RPMI8226 (cell line): ENCODE data around the gene EPG5.

Experiments
- DNase-seq: peaks from one replicate; pipeline ENCODE4 v3.0.0-alpha.2; 2015

The EPG5 gene

DNA sequence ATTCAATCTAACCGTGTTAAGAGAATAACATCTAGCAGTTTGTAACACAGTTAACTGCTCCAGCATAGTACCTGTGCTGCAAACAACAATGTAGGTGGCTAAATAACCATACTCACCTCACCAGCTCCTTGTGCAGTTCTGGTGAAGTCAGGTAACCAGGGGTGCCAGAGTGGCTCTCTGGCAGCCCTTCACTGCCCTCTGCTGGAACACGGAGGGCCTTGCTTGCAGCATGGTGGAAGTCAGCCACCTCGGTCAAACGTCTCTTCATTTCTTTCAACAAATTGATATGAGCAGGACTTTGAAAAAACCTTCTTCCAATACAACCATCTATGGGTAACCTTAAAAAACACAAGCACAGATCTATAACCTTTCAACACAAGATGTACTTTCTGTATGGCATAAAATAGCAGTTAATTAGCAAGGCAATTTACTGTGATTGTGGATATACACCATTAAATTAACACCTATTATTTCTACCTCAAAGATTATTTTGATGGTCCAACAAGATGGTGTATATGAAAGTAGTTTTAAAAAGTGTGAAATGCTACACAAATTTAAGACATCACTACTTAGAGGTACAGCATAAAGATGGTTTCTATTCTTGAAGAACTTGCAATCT, 56.6 kb downstream of the EPG5 start:
- peak; percentile 59 for DNase-seq

DNA sequence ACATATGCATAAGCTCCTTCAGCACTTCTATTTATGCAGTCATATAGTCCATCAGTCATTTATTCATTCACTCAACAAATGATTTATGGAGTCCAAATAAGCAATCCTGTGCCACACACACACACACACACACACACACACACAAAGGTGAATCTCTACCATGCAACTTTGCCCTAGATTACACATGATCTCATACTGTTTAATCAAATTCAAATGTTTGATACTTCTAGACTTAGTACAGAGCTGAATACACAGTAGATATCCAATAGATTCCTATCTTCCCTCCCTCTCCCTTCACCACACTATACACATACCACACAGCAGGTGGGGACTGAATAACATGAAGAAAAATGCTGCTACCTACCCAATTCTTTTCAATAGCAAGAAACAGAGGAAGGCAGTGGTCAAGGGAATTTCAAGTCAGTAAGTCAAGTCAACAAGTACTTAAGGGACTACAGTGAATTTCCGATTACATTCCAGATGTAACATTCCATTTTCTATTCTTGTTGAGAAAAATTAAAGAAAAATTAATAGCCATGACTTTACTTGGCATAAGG, 65.4 kb downstream of the EPG5 start:
- DNase-seq = no peak

DNA sequence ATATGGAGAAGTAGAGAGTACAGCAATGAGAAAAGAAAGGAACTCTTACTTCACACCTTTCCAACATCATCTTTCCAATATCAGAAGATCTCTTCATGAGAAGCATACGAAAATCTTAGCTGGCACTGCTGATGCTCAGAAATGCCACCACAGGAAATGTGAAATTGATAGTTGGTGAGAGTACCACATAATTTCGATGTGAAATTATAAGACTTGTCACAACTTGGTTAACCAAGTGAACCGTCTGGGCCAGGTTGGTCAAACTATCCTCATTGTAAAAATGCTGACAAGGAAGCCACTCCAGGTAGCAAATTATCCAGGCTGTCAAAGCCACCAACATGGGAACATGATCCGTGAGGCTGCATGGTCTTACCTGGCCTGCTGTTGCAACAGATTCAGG, 66.5 kb downstream of the EPG5 start:
- DNase-seq = no peak

DNA sequence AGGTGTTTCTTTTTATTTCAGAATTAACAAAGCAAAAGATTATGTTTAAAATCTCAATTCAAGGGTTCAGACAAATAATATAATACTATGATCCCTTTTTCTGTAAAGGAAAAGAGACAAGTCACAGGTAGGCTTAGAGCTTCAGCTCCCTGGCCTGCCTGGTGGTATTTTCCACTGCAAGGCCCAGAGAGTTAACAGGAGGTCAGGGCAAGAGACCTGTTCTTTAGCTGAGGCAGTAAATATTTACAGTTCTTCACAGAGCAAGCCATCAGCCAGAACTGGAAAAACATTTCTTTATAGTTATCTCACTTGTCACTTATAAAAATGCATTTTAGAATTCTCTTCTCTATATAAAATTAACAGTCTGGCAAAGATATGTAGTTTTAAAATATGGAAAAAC, 70.1 kb downstream of the EPG5 start:
- no peak for DNase-seq

DNA sequence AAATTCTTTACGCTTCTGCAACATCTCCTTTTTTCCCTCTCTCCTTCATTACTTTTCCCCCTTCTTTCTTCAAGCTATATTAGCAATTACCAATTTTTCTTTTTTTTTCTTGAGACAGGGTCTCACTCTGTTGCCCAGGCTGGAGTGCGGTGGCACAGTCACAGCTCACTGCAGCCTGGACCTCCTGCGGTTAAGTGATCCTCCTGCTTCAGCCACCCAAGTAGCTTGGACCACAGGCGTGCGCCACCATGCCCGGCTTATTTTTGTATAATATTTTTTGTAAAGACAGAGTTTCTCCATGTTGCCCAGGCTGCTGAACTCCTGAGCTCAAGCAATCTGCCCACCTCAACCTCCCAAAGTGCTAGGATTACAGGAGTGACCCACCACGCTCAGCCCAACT, 70.7 kb downstream of the EPG5 start:
- DNase-seq = no peak

DNA sequence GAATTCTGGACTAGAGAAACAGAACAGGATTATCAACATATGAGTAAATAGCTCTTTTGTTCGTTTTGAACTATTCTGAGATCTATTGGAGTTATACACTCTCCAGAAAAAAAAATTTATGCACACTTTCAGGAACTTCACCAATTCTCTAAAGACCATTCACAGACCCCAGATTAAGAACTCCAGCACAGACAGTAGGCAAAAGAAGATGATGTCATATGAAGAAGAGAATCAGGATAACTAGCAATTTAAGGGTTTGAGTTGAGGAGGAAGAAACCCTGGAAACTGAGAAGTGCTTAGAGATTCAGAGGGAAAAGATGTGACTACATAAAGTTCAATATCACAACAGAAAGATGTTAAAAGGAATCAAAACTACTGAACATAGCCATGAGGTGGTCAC, 71.8 kb downstream of the EPG5 start:
- DNase-seq = no peak

DNA sequence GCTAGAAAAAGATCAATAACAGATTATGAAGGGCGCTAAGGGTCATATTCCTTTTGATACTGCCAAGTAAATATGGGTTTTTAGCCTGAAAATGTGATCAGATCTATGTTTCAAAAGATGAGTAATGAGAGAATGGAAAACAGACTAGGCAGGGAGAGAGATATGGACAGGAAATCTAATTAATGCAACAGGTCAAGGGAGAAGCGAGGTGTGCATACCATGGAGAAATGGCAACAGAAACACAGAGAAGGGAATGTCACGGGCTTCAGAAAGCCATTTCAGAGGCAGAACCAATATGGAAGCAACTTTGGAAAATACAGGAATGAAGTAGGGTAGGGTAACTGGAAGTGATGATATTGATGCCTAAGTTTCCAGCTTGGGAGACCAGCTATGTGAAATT, 72.3 kb downstream of the EPG5 start:
- no peak for DNase-seq

DNA sequence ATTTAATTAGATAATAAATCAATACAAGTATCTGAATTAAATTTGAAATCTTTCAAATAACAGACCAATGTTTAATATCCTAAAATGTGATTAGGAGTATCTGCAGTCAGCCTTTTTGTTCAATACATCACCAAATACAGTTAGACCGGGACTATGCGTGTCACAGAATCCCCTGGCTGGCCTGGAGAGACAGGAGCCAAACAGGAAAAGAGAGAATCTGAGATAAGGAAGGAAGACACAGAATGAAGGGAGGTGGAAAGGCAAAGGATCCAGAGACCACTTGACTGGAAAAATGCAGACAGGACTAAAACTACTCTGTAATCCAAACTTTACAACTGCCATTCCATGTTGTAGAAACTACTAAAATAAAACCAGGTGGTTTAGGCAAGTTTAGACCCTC, 75.3 kb downstream of the EPG5 start:
- DNase-seq = no peak

DNA sequence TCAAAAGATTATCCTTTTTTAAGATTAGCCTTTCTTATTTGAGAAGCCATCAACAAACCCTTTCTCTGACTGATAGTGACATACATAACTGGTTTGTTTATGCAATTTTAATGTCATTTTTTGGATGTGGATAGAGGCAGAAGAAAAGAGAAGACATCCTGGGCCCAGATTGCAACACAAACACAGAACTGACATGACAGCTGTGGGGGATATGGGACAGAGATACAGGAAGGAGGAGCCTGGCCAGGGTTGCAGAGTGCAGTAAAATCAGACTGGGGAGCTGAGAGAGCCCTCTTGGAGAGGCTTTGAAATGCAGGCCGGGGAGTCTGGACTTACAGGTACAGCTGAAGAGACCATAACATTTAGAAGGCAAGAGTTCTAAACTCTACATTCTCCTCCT, 76.5 kb downstream of the EPG5 start:
- no peak for DNase-seq

DNA sequence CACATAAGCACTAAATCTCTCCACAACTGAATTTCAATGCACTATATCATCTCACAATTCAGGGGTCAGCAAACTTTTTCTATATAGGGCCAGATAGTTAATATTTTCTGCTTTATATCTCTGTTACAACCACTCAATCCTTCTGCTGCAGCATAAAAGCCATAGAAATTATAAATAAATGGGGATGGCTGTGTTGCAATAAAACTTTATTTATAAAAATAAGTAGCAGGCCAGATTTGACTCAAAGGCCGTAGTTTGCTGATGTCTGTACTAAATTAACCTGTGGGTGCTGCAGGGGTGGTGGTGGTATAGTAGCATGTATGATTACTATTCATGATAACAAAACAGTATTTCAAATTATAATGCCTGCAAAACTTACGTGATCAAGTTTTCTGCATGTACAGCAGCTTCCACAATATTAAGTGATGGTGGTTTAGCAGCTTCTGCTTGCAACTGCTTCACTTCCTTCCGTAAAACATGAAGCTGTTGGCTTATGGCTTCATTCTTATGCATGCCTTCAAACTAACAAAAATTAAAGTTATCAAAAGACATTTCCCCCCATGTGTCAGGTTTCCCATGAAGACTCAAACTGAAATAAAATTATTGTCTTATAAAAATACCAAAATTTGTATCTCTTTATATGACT, 77.6 kb downstream of the EPG5 start:
- no peak for DNase-seq

DNA sequence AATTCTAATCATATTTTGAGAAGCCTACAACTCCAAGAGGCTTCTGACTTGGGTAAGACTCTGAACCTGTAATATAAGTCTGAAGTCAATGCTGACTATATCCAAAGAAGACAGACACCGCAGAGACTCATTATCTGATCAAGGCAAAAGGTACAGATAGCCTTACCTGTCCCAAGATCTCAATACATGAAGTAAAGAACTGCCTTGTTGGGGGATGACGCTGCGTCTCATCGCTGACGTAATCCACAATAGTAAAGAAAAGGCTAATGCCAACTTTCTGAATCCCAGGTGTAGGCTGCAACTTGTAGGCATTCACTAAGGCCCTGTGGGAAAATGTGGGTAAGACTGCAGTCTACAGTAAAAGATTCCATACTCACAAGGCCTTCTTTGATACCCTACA, 79.5 kb downstream of the EPG5 start:
- DNase-seq = no peak

DNA sequence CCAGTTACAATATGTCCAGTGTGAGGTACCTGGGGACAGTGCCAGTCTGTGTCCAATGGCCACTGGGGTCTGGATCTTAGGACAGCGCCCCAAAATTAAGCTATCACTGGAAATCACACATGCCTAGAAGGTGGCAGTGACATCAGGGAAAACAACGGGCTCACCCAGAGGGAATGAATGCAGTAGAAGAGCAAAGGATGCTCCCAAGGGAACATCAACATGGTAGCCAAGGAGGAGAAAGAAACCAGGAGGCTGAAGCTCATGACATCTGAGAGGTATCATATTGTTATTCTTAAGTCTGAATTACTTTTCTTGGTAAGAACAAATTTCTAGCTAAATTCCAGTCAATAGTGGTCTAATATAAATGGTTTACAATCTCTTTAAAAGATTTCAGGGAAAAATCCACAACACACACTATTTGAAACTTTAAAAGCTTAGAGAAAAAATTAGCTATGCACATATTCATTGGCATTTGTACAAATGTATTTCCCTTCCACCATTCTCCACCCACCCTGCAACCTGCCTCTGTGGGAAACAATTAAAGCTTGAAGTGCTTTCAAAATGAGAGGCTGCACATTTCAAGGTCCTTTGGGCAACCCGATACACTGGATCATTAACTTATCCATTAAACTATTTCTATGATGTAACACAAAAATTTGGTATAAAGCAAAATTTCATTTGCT, 86.1 kb downstream of the EPG5 start:
- no peak for DNase-seq

DNA sequence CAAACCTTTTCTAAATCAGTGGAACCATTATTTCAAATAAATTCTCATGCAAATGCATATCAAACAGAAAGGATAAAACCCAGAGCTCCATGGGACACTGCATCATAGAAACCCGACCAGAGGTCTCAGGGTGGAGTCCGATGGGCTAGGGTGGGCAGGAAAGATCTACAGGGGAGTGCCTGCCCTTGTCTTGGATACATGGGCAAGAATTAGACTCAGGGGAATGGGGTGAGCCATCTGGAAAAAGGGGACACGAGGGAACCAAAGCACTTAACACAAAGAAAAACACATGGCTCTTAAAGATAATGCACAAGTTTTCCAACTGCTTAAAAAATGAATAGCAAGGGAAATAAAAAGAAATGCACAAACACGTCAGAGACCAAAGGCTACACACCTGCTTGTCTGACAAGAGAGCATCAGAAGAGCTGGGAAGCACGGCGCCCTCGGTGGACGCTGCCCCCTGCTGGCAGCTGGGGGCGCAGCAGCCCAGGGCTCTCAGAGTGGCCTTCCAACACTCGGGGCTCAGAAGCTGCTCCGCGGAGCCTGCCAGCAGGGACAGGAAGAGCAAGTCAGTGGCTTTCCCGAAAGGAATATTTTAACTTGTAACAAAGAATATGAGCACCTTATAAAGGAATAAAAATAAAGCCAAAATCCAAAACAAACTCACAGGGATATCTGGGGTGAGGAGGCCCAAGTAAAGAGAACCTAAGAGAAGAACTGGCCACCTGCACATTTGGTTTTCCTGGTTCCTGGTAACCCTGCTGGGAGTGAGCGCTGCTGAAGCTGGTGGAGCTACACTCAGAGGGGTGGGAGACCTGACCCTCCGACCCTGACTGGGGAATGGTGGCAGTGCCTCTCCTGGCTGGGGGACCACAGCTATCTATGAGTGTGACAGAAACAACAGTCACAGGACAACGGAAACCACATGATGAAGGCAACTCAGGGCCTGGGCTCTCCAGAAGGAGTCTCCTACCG, 87.2 kb downstream of the EPG5 start:
- peak; percentile 68 for DNase-seq

DNA sequence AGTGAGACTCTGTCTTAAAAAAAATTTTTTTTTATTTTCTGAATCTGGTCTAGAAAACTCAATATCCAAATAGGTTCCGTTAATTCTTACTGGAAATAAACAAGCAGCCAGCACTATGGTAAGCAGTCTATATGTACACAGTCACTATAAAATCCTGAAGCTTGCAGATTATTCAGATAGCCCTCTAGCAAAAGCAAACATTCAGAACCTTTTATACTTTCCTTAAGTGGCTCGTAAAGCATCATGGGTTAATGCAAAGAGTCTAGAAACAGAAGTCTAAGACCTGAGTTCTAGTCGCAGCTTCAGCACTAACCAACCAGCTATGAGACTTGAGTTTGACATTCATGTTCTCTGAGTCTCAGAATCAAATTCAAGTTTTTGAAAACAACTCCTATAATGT, 89.7 kb downstream of the EPG5 start:
- no peak for DNase-seq

DNA sequence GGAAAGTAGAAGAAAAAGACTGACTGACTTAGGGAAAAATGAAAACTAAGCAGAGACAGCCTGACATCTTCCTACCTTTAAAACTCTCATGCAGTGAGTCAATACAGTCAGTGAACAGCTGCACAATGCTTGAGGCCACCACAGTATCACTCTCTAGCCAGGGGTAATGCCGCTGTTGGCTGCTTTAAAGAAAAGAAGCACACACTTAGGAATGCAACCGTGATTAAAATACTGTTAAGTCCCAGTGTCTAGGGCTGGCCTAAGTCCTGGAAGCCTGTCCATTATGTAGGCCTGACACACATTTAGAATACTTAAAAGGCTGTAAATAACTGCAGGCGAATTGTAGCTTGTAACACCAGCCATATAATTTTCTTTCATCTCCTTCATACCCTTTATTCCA, 91.0 kb downstream of the EPG5 start:
- DNase-seq = no peak

DNA sequence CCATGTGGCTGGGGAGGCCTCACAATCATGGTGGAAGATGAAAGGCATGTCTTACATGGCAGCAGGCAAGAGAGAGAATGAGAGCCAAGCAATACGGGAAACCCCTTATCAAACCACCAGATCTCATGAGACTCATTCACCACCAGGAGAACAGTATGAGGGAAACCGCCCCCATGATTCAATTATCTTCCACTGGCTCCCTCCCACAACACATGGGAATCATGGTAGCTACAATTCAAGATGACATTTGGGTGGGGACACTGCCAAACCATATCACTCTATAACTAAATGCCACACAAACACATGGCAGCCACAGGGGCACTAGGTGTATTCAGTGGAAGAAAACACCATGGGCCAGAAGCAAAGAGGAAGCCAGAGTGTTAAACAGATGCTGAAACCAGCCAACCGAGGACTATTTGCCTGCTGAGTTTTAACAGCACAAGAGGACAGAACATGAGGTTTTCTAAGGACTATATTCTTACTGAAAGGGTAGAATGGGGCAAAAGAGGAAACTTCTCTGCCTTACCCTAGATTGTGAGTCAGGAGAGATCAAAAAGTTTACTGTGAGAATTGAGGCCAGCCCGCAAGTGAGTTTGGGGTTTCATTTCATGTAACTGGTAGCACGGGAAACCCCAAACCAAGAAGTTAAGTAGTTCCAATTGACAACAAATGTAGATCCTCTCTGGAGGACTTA, 92.5 kb downstream of the EPG5 start:
- DNase-seq = no peak

DNA sequence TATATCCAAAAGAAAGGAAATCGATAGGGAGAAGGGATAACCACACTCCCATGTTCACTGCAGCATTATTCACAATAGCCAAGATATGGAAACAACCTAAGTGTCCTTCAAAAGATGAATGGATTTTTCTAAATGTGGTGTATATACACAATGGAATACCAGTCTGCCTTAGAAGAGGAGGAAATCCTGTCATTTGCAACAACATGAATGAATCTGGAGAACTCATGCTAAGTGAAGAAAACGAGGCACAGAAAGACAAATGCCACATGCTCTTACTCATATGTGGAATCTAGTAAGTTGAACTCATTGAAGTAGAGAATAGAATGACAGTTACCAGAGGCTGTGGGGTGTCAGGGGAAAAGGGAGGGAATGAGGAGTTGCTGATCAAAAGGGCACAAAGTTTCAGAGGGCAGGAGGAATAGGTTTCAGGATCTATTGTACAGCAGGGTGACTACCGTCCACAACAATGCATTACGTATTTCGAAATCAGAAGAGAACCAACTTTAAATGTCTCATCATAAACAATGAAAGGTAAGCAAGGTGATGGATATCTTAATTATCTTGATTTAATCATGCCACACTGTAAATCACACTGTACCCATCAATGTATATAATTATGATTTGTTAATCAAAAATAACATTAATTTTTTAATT, 95.6 kb downstream of the EPG5 start:
- no peak for DNase-seq

DNA sequence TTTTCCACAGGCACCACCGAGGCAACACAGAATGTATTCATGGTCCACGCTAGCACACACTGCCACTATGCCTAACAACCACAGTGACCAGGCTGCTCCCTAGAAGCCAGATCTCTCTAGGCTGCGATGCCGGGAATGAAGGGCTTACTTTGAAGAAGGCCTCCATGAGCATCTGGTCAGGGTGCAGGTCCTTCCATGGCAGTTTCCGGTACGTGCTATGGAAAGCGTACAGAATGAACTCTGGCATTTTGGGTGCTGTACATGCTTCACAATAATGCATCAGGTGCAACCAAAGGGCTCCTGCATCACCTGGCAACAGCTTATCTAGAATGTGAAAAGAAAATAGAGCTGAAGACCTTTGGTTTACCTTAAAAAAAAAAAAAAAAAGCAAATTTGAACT, 96.7 kb downstream of the EPG5 start:
- no peak for DNase-seq

DNA sequence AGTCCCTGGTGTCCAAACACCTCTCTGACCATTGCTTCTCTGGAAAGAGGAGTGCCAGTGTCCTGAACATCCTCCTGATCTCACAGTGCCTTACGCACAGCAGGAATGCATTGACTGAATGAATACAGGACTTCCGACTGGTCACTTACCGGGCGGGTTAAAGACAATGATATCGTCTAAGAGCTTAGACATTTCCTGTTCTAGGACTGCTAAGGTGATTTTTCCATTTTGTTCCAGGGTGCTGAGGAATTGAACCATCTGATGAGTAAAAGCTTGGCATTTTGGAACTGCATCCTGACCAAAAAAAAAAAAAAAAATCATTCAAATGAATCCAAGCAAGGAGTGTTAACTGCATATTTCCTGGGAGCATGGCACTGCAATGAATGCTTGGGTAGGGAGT, 101.7 kb downstream of the EPG5 start:
- DNase-seq = no peak

DNA sequence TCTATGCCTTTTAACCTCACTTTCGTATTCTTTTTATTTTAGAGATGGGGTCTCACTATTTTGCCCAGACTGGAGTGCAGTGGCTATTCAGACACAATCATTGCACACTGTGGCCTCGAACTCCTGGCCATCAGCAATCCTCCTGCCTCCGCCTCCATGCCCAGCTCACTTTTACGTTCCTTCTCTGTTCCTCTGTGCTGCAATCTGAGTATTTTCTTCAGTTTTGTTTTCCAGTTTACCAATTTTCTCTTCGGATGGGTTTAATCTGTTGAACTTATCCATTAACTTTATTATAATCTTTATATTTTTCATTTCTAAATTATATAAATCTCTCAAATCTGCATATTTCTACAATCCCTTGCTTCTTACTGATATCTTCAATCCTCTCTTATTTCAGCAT, 103.0 kb downstream of the EPG5 start:
- no peak for DNase-seq

DNA sequence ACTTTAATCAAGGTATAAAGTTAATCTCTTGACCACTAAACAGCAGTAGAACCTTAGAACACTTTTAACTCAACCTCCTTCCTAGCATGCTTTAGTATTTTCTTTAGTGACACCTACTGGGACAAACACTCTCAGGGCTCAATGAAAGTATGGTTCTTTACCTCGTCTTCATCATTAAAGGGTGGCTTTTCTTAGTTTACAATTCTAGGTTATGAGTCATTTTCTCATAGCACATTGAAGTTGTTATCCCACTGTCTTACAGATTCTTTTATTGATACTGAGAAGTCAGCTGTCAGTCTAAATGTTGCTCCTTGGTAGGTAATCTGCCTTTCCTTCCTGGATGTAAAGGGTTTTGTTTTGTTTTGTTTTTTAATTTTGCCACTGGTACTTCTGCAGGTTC, 103.7 kb downstream of the EPG5 start:
- no peak for DNase-seq

DNA sequence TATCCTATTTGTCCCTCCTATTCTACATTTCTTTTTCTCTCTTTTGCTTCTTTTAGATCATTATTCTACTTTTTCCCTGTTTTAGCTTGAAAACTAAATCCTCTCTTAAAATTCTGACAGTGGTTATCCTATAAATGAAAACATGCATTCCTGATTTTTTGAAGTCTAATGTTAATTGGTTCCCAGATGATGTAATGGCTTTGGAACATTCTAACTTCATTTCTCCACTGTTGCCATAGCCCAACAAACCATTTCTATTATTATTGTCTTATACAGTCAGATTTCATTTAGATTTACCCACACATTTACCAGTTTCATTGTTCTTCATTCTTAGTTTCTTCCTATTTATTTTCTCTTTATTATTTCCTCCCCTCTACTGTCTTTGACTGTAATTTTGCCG, 105.2 kb downstream of the EPG5 start:
- DNase-seq = no peak
